HEK293 (cell line): Measurements from ENCODE around the gene PHLPP2.

ENCODE experiments used
- EGR2 ChIP-seq: fragments of 450-650 bp; formaldehyde crosslinking; IDR thresholded peaks from 2 replicates; pipeline ENCODE4 v1.5.1; 2016; ENCODE audit warnings: low read depth, missing biosample characterization, missing genetic modification characterization
- GLI2 ChIP-seq: fragments of 450-650 bp; formaldehyde crosslinking; IDR thresholded peaks from 2 replicates; pipeline ENCODE4; 2017; ENCODE audit warnings: missing biosample characterization, missing genetic modification characterization, low read depth, borderline replicate concordance
- HOXA7 ChIP-seq: sonication (generic); formaldehyde crosslinking; IDR thresholded peaks from 2 replicates; pipeline ENCODE4 v1.8.1; 2022; ENCODE audit warnings: missing genetic modification reagents, borderline replicate concordance
- HOXC10 ChIP-seq: sonication (generic); formaldehyde crosslinking; IDR thresholded peaks from 2 replicates; pipeline ENCODE4 v1.8.1; 2023; ENCODE audit warnings: mild to moderate bottlenecking, missing genetic modification reagents
- MEIS1 ChIP-seq: sonication (generic); formaldehyde crosslinking; IDR thresholded peaks from 2 replicates; pipeline ENCODE4 v1.8.1; 2022; ENCODE audit warnings: missing genetic modification reagents, mild to moderate bottlenecking, borderline replicate concordance
- RBAK ChIP-seq: fragments of 450-650 bp; formaldehyde crosslinking; IDR thresholded peaks from 2 replicates; pipeline ENCODE4 v1.5.1; 2016; ENCODE audit warnings: missing biosample characterization, missing genetic modification characterization
- ZBTB48 ChIP-seq: fragments of 450-650 bp; formaldehyde crosslinking; IDR thresholded peaks from 2 replicates; pipeline ENCODE4 v1.5.1; 2016; ENCODE audit warnings: missing biosample characterization, missing genetic modification characterization
- ZFP37 ChIP-seq: fragments of 450-650 bp; formaldehyde crosslinking; IDR thresholded peaks from 2 replicates; pipeline ENCODE4 v1.5.1; 2016; ENCODE audit warnings: missing biosample characterization, missing genetic modification characterization
- ZFP69B ChIP-seq: fragments of 450-650 bp; formaldehyde crosslinking; IDR thresholded peaks from 2 replicates; pipeline ENCODE4 v1.5.1; 2016; ENCODE audit warnings: missing biosample characterization, missing genetic modification characterization
- ZNF157 ChIP-seq: fragments of 450-650 bp; formaldehyde crosslinking; IDR thresholded peaks from 2 replicates; pipeline ENCODE4 v1.5.1; 2016; ENCODE audit warnings: missing biosample characterization, missing genetic modification characterization
- ZNF274 ChIP-seq, 2 experiments: fragments of 200-500 bp in 1 of 2; fragments of 450-650 bp in 1 of 2; sonication (Bioruptor generic) in 1 of 2; formaldehyde crosslinking in 1 of 2; IDR thresholded peaks; 2 replicates each; pipeline versions ENCODE4 v1.5.1 to v1.6.1; 2014 to 2016; ENCODE audit warnings: borderline replicate concordance in 1 of 2, inconsistent platforms in 1 of 2, low read length in 1 of 2, missing biosample characterization in 1 of 2, missing genetic modification characterization in 1 of 2
- ZNF292 ChIP-seq: fragments of 450-650 bp; formaldehyde crosslinking; IDR thresholded peaks from 2 replicates; pipeline ENCODE4 v1.5.1; 2016; ENCODE audit warnings: low read depth, missing biosample characterization, missing genetic modification characterization, borderline replicate concordance
- ZNF302 ChIP-seq: fragments of 450-650 bp; formaldehyde crosslinking; IDR thresholded peaks from 2 replicates; pipeline ENCODE4 v1.5.1; 2016; ENCODE audit warnings: missing biosample characterization, missing genetic modification characterization, low read depth
- ZNF324 ChIP-seq: fragments of 450-650 bp; formaldehyde crosslinking; IDR thresholded peaks from 2 replicates; pipeline ENCODE4 v1.5.1; 2016; ENCODE audit warnings: missing biosample characterization, missing genetic modification characterization
- ZNF354C ChIP-seq: fragments of 450-650 bp; formaldehyde crosslinking; IDR thresholded peaks from 2 replicates; pipeline ENCODE4 v1.5.1; 2016; ENCODE audit warnings: missing biosample characterization, missing genetic modification characterization, low read depth, borderline replicate concordance
- ZNF433 ChIP-seq: fragments of 450-650 bp; formaldehyde crosslinking; IDR thresholded peaks from 2 replicates; pipeline ENCODE4 v1.5.1; 2016; ENCODE audit warnings: missing biosample characterization, missing genetic modification characterization, low read depth
- ZNF530 ChIP-seq: fragments of 450-650 bp; formaldehyde crosslinking; IDR thresholded peaks from 2 replicates; pipeline ENCODE4 v1.5.1; 2016; ENCODE audit warnings: low read depth, missing biosample characterization, missing genetic modification characterization
- ZNF626 ChIP-seq: fragments of 450-650 bp; sonication (Bioruptor Pico); formaldehyde crosslinking; IDR thresholded peaks from 2 replicates; pipeline ENCODE4 v1.5.1; 2018; ENCODE audit warnings: missing biosample characterization, missing genetic modification characterization, inconsistent platforms
- ZNF658 ChIP-seq: fragments of 450-650 bp; formaldehyde crosslinking; IDR thresholded peaks from 2 replicates; pipeline ENCODE4; 2016; ENCODE audit warnings: missing biosample characterization, missing genetic modification characterization
- ZNF660 ChIP-seq: fragments of 450-650 bp; IDR thresholded peaks from 2 replicates; pipeline ENCODE4 v1.5.1; 2018; ENCODE audit warnings: missing biosample characterization, mild to moderate bottlenecking, missing genetic modification characterization
- ZSCAN16 ChIP-seq: fragments of 450-650 bp; formaldehyde crosslinking; IDR thresholded peaks from 2 replicates; pipeline ENCODE4 v1.5.1; 2016; ENCODE audit warnings: missing biosample characterization, missing genetic modification characterization
- TF ChIP-seq, protein P1 (sequence below): fragments of 450-650 bp; formaldehyde crosslinking; IDR thresholded peaks from 2 replicates; pipeline ENCODE4 v1.5.1; 2017; ENCODE audit warnings: missing biosample characterization, missing genetic modification characterization
- TF ChIP-seq, protein P2 (sequence below): fragments of 450-650 bp; formaldehyde crosslinking; IDR thresholded peaks from 2 replicates; pipeline ENCODE4 v1.5.0; 2017; ENCODE audit warnings: missing biosample characterization, missing genetic modification characterization, borderline replicate concordance
- TF ChIP-seq, protein P3 (sequence below): fragments of 450-650 bp; formaldehyde crosslinking; conservative IDR thresholded peaks from 2 replicates; pipeline ENCODE4 v1.5.1; 2016; ENCODE audit warnings: low read depth, missing biosample characterization, missing genetic modification characterization
- TF ChIP-seq, protein P4 (sequence below): fragments of 450-650 bp; formaldehyde crosslinking; IDR thresholded peaks from 2 replicates; pipeline ENCODE4 v1.5.1; 2017; ENCODE audit warnings: missing biosample characterization, missing genetic modification characterization
- TF ChIP-seq, protein P5 (sequence below): fragments of 450-650 bp; formaldehyde crosslinking; IDR thresholded peaks from 2 replicates; pipeline ENCODE4 v1.5.1; 2016; ENCODE audit warnings: missing biosample characterization, missing genetic modification characterization

Gene PHLPP2

DNA sequence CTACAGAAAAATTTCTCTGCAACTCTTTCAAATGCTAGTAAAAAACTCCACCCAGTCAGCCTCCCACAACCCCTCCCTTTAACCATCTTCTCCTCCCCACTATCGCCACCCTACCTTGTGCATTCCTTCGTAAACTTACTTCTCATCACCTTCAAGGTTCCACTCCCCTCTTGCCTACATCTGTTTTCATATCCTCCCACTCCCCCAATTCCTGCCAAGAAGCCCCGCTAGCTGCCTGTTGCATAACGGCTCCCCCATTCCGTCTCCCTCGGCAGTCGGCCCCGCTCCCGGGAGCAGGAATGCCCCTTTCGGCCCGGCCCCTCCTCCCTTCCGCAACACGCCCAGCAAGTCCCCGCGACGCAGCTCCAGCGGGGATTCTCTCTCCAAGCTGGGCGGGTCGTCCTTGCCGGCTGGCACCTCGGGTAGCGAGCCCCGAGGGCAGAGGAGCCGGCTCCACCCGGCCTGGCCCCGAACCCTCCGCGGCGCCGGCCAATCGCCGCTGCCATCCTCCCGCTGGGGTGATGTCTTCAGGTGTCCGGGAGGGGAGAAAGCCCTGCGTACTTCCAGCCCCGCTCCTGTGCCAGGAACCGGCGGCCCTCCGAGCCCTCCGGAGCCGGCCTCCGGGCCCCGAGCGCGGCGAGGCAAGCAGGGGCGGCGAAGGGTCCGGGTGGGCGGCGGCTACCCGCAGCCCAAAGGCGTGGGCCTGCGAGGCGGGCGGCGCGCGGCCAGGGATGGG is 1.5 kb downstream of the PHLPP2 start (continued):
- TF ChIP-seq ZNF530 (tag by site-specific recombination) (no peak), ZNF660 (tag by site-specific recombination) (peak; percentile 46), ZNF354C (tag by site-specific recombination) (no peak), ZNF274 (IDR thresholded peaks at IDR 0.05; ENCODE audit: low read length) (no peak), ZNF274 (tag by site-specific recombination; IDR thresholded peaks at IDR 0.05; ENCODE audit: borderline replicate concordance) (no peak), ZSCAN16 (tag by site-specific recombination) (no peak), MEIS1 (no peak), ZNF292 (tag by site-specific recombination) (no peak), ZNF626 (tag by site-specific recombination) (no peak), ZNF433 (tag by site-specific recombination) (no peak), ZNF157 (tag by site-specific recombination) (no peak), ZFP69B (tag by site-specific recombination) (no peak), RBAK (tag by site-specific recombination) (no peak), HOXC10 (CRISPR knock-in tag) (no peak), ZNF658 (tag by site-specific recombination) (no peak), ZNF324 (tag by site-specific recombination) (no peak), GLI2 (tag by site-specific recombination) (no peak), ZFP37 (tag by site-specific recombination) (peak; percentile 46; the same call in 1 of the 2 replicates), ZNF302 (tag by site-specific recombination) (no peak), HOXA7 (CRISPR knock-in tag) (no peak), EGR2 (tag by site-specific recombination) (peak; percentile 91), ZBTB48 (tag by site-specific recombination) (peak; percentile 34; the same call in 1 of the 2 replicates)
- TF ChIP-seq, protein P1, sequence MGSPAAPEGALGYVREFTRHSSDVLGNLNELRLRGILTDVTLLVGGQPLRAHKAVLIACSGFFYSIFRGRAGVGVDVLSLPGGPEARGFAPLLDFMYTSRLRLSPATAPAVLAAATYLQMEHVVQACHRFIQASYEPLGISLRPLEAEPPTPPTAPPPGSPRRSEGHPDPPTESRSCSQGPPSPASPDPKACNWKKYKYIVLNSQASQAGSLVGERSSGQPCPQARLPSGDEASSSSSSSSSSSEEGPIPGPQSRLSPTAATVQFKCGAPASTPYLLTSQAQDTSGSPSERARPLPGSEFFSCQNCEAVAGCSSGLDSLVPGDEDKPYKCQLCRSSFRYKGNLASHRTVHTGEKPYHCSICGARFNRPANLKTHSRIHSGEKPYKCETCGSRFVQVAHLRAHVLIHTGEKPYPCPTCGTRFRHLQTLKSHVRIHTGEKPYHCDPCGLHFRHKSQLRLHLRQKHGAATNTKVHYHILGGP (tag by site-specific recombination): no peak
- TF ChIP-seq, protein P2, sequence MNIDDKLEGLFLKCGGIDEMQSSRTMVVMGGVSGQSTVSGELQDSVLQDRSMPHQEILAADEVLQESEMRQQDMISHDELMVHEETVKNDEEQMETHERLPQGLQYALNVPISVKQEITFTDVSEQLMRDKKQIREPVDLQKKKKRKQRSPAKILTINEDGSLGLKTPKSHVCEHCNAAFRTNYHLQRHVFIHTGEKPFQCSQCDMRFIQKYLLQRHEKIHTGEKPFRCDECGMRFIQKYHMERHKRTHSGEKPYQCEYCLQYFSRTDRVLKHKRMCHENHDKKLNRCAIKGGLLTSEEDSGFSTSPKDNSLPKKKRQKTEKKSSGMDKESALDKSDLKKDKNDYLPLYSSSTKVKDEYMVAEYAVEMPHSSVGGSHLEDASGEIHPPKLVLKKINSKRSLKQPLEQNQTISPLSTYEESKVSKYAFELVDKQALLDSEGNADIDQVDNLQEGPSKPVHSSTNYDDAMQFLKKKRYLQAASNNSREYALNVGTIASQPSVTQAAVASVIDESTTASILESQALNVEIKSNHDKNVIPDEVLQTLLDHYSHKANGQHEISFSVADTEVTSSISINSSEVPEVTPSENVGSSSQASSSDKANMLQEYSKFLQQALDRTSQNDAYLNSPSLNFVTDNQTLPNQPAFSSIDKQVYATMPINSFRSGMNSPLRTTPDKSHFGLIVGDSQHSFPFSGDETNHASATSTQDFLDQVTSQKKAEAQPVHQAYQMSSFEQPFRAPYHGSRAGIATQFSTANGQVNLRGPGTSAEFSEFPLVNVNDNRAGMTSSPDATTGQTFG (tag by site-specific recombination): no peak
- TF ChIP-seq, protein P3, sequence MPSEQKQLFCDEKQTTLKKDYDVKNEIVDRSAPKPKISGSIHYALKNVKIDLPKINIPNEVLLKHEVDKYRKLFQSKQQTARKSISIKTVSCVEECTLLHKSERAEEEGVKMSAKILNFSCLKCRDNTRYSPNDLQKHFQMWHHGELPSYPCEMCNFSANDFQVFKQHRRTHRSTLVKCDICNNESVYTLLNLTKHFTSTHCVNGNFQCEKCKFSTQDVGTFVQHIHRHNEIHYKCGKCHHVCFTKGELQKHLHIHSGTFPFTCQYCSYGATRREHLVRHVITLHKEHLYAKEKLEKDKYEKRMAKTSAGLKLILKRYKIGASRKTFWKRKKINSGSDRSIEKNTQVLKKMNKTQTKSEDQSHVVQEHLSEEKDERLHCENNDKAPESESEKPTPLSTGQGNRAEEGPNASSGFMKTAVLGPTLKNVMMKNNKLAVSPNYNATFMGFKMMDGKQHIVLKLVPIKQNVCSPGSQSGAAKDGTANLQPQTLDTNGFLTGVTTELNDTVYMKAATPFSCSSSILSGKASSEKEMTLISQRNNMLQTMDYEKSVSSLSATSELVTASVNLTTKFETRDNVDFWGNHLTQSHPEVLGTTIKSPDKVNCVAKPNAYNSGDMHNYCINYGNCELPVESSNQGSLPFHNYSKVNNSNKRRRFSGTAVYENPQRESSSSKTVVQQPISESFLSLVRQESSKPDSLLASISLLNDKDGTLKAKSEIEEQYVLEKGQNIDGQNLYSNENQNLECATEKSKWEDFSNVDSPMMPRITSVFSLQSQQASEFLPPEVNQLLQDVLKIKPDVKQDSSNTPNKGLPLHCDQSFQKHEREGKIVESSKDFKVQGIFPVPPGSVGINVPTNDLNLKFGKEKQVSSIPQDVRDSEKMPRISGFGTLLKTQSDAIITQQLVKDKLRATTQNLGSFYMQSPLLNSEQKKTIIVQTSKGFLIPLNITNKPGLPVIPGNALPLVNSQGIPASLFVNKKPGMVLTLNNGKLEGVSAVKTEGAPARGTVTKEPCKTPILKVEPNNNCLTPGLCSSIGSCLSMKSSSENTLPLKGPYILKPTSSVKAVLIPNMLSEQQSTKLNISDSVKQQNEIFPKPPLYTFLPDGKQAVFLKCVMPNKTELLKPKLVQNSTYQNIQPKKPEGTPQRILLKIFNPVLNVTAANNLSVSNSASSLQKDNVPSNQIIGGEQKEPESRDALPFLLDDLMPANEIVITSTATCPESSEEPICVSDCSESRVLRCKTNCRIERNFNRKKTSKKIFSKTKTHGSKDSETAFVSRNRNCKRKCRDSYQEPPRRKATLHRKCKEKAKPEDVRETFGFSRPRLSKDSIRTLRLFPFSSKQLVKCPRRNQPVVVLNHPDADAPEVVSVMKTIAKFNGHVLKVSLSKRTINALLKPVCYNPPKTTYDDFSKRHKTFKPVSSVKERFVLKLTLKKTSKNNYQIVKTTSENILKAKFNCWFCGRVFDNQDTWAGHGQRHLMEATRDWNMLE (tag by site-specific recombination): no peak
- TF ChIP-seq, protein P4, sequence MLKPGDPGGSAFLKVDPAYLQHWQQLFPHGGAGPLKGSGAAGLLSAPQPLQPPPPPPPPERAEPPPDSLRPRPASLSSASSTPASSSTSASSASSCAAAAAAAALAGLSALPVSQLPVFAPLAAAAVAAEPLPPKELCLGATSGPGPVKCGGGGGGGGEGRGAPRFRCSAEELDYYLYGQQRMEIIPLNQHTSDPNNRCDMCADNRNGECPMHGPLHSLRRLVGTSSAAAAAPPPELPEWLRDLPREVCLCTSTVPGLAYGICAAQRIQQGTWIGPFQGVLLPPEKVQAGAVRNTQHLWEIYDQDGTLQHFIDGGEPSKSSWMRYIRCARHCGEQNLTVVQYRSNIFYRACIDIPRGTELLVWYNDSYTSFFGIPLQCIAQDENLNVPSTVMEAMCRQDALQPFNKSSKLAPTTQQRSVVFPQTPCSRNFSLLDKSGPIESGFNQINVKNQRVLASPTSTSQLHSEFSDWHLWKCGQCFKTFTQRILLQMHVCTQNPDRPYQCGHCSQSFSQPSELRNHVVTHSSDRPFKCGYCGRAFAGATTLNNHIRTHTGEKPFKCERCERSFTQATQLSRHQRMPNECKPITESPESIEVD (tag by site-specific recombination): no peak
- TF ChIP-seq, protein P5, sequence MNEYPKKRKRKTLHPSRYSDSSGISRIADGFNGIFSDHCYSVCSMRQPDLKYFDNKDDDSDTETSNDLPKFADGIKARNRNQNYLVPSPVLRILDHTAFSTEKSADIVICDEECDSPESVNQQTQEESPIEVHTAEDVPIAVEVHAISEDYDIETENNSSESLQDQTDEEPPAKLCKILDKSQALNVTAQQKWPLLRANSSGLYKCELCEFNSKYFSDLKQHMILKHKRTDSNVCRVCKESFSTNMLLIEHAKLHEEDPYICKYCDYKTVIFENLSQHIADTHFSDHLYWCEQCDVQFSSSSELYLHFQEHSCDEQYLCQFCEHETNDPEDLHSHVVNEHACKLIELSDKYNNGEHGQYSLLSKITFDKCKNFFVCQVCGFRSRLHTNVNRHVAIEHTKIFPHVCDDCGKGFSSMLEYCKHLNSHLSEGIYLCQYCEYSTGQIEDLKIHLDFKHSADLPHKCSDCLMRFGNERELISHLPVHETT (tag by site-specific recombination): peak; percentile 58; the same call in 1 of the 2 replicates
